GM21786 (cell line): ENCODE results near the gene RCHY1.
A peak's percentile ranks its signal among the peaks of the same experiment; 100 is the strongest.
"Not testable (repeated sequence)": the region's sequence is repeated elsewhere in the genome, so short reads cannot be mapped to it uniquely, and the experiment has no call there.

Experiments
- ATAC-seq: cut with Tn5 transposase; IDR thresholded peaks from one replicate; pipeline ENCODE4 v1.9.1; 2021; ENCODE audit not compliant: unreplicated experiment

The RCHY1 gene

DNA sequence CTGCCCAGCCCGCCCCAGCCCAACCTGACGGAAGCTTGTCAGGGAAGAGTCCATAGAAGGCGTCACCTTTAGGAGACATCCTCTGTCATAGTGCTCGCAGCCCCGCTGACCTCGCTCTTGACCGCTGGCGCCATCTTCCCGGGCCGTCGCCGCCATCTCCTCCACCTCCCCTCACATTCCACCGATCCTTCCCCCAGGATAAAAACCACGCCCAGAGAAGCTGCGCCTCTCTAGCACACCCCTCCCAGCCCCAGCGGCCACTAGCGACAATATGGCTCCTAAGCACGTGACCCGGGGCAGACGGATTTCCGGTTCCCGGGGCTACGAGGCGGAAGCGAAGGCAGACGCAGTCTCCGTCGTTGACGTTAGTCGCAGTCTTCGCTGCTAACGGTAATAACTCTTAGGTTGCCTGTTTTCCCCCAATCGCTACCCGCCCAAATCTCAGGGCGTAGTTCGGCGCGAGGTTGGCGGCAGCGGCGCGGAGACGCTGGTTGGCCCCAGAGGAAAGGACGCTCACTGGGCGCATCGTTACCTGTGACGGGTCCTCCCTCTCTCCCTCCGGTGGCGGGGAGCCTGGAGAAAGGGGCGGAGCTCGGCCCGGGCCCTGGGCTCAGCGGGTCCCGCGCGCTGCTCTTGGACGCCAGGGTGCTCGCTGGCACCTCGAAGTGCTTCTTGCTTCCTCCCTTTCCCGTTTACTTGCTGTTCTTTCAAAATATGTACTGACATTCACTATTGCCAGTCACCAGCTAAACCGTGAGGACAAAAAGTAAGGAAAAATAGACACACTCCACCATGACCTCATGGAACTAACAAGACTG is at the start of gene RCHY1, which contains the start of gene THAP6:
RCHY1 (minus strand) TSS at position 273 of the 818 bp plus-strand sequence; CDS start at position 156, 117 bp downstream.
THAP6 (plus strand) TSS at position 343 of the 818 bp plus-strand sequence. CDS start 980 bp downstream, outside the sequence.
- peak; percentile 93 for ATAC-seq

- no peak for ATAC-seq
These were observed 47.6 kb upstream of the RCHY1 start for GRCh38 chr4:75561789-75562188.

- ATAC-seq: no peak
These were observed 43.5 kb upstream of the RCHY1 start for GRCh38 chr4:75557696-75558095.

DNA sequence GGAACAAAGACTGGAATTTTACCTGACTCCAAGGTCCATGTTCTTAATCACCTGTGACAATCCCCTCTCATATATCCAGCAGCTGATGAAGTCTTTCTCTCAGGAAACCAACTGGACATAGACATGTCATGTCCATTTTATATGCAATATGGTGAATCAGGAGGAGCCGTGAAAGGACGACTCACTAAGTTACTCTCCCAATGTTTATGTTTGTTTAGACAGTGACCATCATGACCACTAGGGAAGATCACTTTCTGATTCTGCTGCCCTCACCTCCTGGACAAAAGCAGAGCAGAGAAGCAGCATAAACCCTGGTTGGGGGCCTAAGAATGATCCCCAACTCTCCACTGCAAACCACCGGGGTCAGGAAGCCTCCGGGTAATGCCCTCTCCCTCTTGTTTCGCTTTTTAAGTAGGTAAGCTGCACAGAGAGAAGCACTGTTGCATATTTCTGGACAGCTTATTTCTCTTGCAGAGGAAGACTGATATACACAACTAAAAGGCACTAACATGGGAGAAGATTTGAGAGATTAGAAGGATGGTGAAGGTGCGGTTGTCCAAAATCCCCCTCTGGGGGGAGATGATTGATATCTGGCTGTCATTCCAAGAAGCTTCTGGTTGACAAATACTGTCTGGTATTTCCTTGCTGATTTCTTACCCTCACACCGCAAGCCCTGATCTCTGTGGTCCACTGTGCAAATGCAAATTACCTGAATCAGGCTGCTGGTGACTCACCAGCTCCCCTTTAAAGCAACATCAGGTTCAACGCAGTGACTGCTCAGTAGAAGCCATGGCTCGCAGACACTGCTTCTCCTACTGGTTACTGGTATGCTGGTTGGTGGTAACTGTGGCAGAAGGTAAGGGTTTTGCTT is 41.3 kb upstream of the RCHY1 start, which contains the start of gene ODAPH:
ODAPH (plus strand) TSS at position 773 of the 871 bp plus-strand sequence; CDS start at position 790, 17 bp downstream.
- peak; percentile 94 for ATAC-seq

DNA sequence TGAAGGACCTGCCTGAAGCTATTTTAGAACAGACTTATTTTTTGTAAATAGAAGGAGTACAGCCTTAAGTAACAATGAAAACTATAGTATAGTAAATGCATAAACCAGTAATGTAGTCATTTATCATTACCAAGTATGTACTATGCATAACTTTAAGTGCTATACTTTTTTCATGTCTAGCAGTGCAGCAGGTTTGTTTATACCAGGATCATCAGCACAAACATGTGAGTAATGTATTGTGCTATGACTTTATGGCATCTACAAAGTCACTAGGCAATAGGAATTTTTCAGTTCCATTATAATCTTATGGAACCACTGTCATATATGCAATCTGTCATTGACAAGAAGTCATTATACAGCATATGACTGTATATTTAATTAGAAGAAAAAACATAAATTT is 38.2 kb upstream of the RCHY1 start:
- no peak for ATAC-seq

DNA sequence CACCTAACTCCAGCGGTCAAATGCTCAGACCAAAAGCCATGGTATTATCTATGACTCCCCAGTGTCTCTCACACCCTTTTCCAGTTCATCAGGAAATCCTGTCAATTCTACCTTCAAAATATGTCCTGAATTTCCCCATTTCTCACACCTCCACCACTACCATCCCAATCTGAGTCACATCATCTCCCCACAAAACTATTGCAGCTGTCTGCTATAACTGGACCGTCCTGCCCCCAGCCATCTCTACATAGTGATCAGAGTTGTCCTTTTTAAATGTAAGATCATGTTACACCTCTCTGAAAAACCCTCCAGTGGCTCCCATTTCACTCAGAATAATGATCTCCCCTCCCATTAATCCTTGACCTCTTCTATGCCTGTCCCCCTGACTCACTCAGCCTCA is 34.8 kb upstream of the RCHY1 start:
- ATAC-seq: no peak

DNA sequence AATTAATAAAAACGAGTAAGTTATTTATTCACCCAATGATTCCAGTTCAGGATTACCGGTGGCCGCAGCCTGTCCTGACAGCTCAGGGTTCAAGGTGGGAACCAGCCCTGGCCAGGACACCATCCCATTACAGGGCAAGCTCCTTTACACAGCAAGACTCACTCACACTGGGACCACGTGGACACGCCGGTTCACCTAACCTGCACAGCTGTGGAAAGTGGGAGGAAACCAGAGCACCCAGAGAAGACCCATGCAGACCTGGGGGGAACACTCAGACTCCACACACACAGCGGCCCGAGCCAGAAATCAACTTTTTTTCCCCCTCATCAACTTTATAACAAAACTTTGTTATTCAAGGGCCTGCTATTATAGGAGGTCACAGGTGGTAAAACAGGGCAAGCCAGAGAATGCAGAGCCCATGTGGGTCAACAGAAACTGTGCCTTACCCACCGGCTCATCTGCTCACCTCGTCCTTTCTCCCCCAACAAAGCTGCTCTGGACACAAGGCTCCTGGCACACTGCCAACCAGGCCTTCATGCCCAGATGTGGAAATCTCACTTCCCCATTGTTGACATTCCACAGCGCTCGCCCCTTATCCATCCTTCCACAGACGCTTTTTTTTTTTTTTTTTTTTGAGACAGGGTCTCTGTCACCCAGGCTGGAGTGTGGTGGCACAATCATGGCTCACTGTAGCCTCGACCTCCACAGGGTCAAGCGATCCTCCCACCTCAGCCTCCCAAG is 33.6 kb upstream of the RCHY1 start:
- no peak for ATAC-seq

- ATAC-seq: no peak
These were observed 31.3 kb upstream of the RCHY1 start for GRCh38 chr4:75545526-75545925.

- ATAC-seq: no peak
These were observed 30.7 kb upstream of the RCHY1 start for GRCh38 chr4:75544870-75545269.

- ATAC-seq: not testable (repeated sequence)
These were observed 30.0 kb upstream of the RCHY1 start for GRCh38 chr4:75544220-75544619.

DNA sequence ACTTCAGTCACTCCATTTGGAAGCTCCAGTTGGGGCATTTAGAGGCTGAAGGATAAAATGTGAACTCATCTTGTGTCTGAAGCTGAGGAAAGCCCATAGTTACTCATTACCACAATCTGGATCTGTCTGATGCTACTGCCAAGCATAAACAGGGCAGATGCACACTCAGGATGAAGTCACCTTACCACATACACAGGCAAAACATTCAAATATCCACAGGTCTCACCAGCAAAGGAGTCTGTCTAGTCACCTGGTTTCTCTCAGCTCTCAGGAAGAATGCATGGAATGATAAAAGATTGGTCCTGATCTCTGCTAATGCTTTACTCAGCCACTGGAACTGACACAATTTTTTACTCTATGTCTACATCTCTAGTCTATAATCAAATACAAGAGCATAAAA is 28.6 kb upstream of the RCHY1 start:
- no peak for ATAC-seq

DNA sequence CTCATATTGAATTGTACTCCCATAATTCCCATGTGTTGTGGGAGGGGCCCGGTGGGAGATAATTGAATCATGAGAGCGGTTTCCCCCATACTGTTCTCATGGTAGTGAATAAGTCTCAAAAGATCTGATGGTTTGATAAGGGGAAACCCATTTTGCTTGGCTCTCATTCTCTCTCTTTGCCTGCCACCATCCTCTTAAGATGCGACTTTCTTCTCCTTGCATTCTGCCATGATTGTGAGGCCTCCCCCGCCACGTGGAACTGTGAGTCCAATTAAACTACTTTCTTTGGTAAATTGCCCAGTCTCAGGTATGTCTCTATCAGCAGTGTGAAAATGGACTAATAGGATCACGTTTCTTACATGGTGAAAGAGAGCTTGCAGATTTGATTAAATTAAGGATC is 23.1 kb upstream of the RCHY1 start:
- ATAC-seq: not testable (repeated sequence)

- ATAC-seq: not testable (repeated sequence)
These were observed 19.7 kb upstream of the RCHY1 start for GRCh38 chr4:75533926-75534325.

DNA sequence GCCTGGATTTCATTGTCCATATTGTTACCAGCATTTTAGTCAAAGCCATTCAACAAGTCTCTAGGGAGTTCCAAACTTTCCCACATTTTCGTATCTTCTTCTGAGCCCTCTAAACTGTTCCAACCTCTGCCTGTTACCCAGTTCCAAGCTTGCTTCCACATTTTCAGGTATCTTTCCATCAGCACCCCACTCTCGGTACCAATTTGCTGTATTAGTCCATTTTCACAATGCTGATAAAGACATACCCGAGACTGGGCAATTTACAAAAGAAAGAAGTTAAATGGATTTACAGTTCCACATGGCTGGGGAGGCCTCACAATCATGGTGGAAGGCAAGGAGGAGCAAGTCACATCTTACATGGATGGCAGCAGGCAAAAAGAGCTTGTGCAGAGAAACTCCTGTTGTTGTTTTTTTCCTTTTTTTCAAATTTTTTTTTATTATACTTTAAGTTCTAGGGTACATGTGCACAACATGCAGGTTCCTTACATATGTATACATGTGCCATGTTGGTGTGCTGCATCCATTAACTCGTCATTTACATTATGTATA is 19.2 kb upstream of the RCHY1 start:
- not testable (repeated sequence) for ATAC-seq

GRCh38 chr4:75531536-75532143 is 17.4 kb upstream of the RCHY1 start:
- ATAC-seq: not testable (repeated sequence)

DNA sequence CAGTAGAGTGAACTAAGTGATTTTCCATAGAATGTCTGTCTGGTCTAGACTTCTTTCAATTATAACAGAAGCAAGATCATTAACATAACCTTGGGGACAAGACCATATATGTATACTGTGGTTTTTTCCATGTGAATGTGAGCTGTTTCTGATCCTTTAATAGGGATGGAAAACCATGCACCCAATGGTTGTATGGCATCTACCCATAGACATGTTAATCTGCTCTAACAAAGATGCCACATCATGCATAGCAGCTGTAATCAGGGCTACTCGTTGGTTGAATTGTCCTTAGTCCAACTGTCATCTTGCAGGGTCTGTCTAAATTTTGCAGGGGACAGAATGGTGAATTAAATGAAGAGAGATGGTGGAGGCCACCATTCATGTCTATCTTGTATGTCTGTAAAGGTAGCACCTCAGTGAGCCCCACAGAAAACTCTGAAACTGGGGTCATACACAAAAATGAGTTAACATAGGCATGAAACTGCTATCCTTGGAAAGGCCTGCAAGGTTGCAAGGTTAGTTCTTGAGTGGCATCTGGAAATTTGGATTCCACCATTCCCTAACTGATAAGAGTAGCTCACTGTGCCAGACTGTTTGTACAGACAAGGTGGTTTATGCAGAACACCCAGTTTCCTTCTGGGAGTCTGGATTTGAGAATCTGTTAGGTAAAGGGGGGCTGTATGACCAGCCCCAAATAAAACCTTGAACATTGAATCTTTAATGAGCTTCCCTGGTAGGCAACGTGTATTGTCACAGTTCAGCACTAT is 16.5 kb upstream of the RCHY1 start:
- ATAC-seq: no peak

DNA sequence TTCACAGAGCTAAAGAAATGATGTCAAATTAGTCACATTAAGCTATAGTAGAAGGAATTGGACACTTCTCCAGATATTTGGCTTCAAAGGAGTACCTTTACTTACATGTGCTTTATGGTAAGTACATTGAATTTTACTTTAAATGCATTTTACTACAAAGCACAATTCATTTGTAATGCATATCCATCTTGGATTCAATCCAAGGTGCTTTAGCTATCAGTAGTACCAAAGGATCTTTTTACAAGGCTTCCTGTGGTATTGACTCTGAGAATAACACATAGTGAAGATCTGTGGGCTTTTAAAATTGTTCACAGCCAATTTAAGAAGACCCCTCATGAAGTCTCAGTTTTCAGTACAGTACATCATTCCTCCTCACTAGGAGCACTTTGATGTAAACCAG is 13.3 kb upstream of the RCHY1 start:
- no peak for ATAC-seq

GRCh38 chr4:75525910-75526309 is 11.7 kb upstream of the RCHY1 start:
- no peak for ATAC-seq

GRCh38 chr4:75525086-75525485 is 10.9 kb upstream of the RCHY1 start:
- no peak for ATAC-seq
